ENCODE data around the gene DNAJC28. TPM values are rescaled to one million over a fixed set of nuclear protein-coding genes. Genes with fewer than 3 reads are reported as not detected.

DNAJC28 gene
- total and polyA plus RNA-seq, 9 donors, result 0.34 to 2.6 (median 1.2) TPM

GRCh38 chr21:33505833-33506232 lies 14.3 kb upstream of the DNAJC28 start:
- no peak overlapping the region for H3K27ac ChIP-seq
- H3K4me1 ChIP-seq (ENCODE audit: insufficient read depth), result no peaks in the 10 kb centered on the region
- no peak for DNase-seq
- WGBS, 3 donors, result 94 to 97% (median 95%) methylated on average over 8 of the region's 8 CpGs
- no peaks in the 10 kb centered on the region for H3K27me3 ChIP-seq
- intact Hi-C loops (cut with DNase I), result no loop called here
- no peak overlapping the region for H3K4me3 ChIP-seq
- no peaks in the 10 kb centered on the region for H3K36me3 ChIP-seq
- TF ChIP-seq EP300 (IDR thresholded peaks at IDR 0.05), result no peak
- TF ChIP-seq, protein P1, sequence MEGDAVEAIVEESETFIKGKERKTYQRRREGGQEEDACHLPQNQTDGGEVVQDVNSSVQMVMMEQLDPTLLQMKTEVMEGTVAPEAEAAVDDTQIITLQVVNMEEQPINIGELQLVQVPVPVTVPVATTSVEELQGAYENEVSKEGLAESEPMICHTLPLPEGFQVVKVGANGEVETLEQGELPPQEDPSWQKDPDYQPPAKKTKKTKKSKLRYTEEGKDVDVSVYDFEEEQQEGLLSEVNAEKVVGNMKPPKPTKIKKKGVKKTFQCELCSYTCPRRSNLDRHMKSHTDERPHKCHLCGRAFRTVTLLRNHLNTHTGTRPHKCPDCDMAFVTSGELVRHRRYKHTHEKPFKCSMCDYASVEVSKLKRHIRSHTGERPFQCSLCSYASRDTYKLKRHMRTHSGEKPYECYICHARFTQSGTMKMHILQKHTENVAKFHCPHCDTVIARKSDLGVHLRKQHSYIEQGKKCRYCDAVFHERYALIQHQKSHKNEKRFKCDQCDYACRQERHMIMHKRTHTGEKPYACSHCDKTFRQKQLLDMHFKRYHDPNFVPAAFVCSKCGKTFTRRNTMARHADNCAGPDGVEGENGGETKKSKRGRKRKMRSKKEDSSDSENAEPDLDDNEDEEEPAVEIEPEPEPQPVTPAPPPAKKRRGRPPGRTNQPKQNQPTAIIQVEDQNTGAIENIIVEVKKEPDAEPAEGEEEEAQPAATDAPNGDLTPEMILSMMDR (IDR thresholded peaks at IDR 0.05), result no peak
- H3K9me3 ChIP-seq, result no peaks in the 10 kb centered on the region

DNA sequence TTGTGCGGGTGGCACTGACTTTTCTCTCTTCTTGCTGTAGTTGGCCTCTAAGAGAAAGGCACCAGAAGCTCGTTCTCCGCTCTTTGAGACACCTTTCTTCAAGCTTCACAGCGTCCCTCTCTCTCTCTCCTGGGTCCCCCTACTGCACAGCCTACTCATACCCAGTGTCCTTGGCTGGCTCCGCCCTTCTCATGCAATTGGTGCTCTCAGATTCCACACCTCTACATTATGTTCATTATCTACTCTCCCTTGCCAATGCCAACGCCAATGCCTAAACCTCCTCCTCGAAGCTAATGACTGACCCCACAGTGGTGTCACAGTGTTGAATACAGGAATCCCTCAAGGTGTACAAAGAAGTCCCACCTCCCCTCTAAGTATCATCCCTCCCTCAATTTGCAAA lies 4.8 kb upstream of the DNAJC28 start:
- Histone ChIP-seq H3K9me3 (no peaks in the 10 kb centered on the region), H3K27ac (no peak overlapping the region), H3K27me3 (no peaks in the 10 kb centered on the region), H3K4me3 (no peak overlapping the region), H3K4me1 (ENCODE audit: insufficient read depth) (no peaks in the 10 kb centered on the region), H3K36me3 (no peaks in the 10 kb centered on the region)
- TF ChIP-seq POLR2A (IDR thresholded peaks at IDR 0.05), result no peak
- TF ChIP-seq, protein P1 (IDR thresholded peaks at IDR 0.05), result no peak
- no peak for TF ChIP-seq EP300 (IDR thresholded peaks at IDR 0.05)
- intact Hi-C loops (cut with DNase I), result no loop called here
- 51 to 54% (median 52%) methylated on average over 7 of the region's 7 CpGs for whole genome bisulfite sequencing, 3 donors
- no peak for DNase-seq

- H3K27ac ChIP-seq, result no peak overlapping the region
- H3K27me3 ChIP-seq, result no peaks in the 10 kb centered on the region
- intact Hi-C loops (cut with DNase I), result no loop called here
- no peaks in the 10 kb centered on the region for H3K4me1 ChIP-seq (ENCODE audit: insufficient read depth)
- H3K4me3 ChIP-seq, result no peak overlapping the region
- 24 to 29% (median 25%) methylated on average over 4 of the region's 4 CpGs for WGBS, 3 donors
- TF ChIP-seq EP300 (IDR thresholded peaks at IDR 0.05), result no peak
- H3K36me3 ChIP-seq, result no peaks in the 10 kb centered on the region
- no peaks in the 10 kb centered on the region for H3K9me3 ChIP-seq
- DNase-seq, result no peak
Observed at GRCh38 chr21:33495743-33496142, 4.2 kb upstream of the DNAJC28 start.

- TF ChIP-seq EP300 (IDR thresholded peaks at IDR 0.05) (no peak), POLR2A (IDR thresholded peaks at IDR 0.05) (no peak)
- TF ChIP-seq, protein P1 (IDR thresholded peaks at IDR 0.05), result no peak
- H3K9me3 ChIP-seq, result no peaks in the 10 kb centered on the region
- no peak overlapping the region for H3K27ac ChIP-seq
- intact Hi-C loops (cut with DNase I), result no loop called here
- no peak for DNase-seq
- H3K27me3 ChIP-seq, result no peaks in the 10 kb centered on the region
- H3K36me3 ChIP-seq, result no peaks in the 10 kb centered on the region
- no peak overlapping the region for H3K4me3 ChIP-seq
- no peaks in the 10 kb centered on the region for H3K4me1 ChIP-seq (ENCODE audit: insufficient read depth)
- 36 to 64% (median 54%) methylated on average over 3 of the region's 3 CpGs for WGBS, 3 donors
Observed at GRCh38 chr21:33493756-33494155, 2.2 kb upstream of the DNAJC28 start.

- WGBS, 3 donors, result 35 to 46% (median 43%) methylated on average over 2 of the region's 2 CpGs
- no peak for TF ChIP-seq EP300 (IDR thresholded peaks at IDR 0.05)
- no peak for TF ChIP-seq POLR2A (IDR thresholded peaks at IDR 0.05)
- TF ChIP-seq, protein P1 (IDR thresholded peaks at IDR 0.05), result no peak
- no peaks in the 10 kb centered on the region for H3K4me1 ChIP-seq (ENCODE audit: insufficient read depth)
- no peak for DNase-seq
- no peaks in the 10 kb centered on the region for H3K36me3 ChIP-seq
- H3K4me3 ChIP-seq, result no peak overlapping the region
- intact Hi-C loops (cut with DNase I), result no loop called here
- no peaks in the 10 kb centered on the region for H3K27me3 ChIP-seq
- H3K27ac ChIP-seq, result no peak overlapping the region
- no peaks in the 10 kb centered on the region for H3K9me3 ChIP-seq
Observed at GRCh38 chr21:33492571-33492970, 1.1 kb upstream of the DNAJC28 start.
